Measurements from ENCODE around the gene ACBD6.

GRCh38 chr1:180352588-180352987 lies 149.8 kb downstream of the ACBD6 start:
- TF ChIP-seq CTCF (IDR thresholded peaks at IDR 0.05; ENCODE audit: low read depth, low read length, poor library complexity, severe bottlenecking): no peak
- no peak for TF ChIP-seq EZH2phosphoT487 (IDR thresholded peaks at IDR 0.05; ENCODE audit: borderline replicate concordance, low read length)

Data from DOHH2 (cell line).